Measurements from ENCODE around the gene SH2D6.
"Not testable (repeated sequence)": the region's sequence is repeated elsewhere in the genome, so short reads cannot be mapped to it uniquely, and the experiment has no call there.

DNA sequence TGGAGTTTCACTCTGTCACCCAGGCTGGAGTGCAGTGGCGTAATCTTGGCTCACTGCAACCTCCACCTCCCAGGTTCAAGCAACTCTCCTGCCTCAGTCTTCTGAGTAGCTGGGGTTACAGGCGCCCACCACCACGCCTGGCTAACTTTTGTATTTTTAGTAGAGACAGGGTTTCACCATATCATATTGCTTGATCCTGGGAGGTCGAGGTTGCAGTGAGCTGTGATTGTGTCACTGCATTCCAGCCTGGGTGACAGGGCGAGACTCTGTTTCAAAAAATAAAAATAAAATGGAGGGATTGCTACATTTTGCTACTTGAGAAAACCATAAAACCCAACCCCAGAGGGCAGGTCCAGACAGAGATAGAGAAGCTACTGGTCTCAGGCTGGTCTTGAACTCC, 35.4 kb upstream of the SH2D6 start:
- TF ChIP-seq, protein P1, sequence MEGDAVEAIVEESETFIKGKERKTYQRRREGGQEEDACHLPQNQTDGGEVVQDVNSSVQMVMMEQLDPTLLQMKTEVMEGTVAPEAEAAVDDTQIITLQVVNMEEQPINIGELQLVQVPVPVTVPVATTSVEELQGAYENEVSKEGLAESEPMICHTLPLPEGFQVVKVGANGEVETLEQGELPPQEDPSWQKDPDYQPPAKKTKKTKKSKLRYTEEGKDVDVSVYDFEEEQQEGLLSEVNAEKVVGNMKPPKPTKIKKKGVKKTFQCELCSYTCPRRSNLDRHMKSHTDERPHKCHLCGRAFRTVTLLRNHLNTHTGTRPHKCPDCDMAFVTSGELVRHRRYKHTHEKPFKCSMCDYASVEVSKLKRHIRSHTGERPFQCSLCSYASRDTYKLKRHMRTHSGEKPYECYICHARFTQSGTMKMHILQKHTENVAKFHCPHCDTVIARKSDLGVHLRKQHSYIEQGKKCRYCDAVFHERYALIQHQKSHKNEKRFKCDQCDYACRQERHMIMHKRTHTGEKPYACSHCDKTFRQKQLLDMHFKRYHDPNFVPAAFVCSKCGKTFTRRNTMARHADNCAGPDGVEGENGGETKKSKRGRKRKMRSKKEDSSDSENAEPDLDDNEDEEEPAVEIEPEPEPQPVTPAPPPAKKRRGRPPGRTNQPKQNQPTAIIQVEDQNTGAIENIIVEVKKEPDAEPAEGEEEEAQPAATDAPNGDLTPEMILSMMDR (IDR thresholded peaks at IDR 0.05; ENCODE audit: insufficient read depth, low read length, poor library complexity, severe bottlenecking): not testable (repeated sequence)
- not testable (repeated sequence) for TF ChIP-seq EZH2phosphoT487 (conservative IDR thresholded peaks at IDR 0.05; ENCODE audit: low read length)

Data from SU-DHL-6 (cell line).